DOHH2 (cell line): ENCODE data around the gene SMARCD2.

ENCODE experiments used
- EZH2phosphoT487 ChIP-seq: fragments of 200-600 bp; sonication (generic); IDR thresholded peaks from 2 replicates; pipeline ENCODE4 v1.6.1; 2017; ENCODE audit warnings: borderline replicate concordance, mild to moderate bottlenecking, antibody characterized with exemption, low read length, moderate library complexity, mixed read lengths
- TF ChIP-seq, protein P1 (sequence below): fragments of 200-600 bp; sonication (generic); IDR thresholded peaks from one replicate; pipeline ENCODE4 v1.5.1; 2014; ENCODE audit warnings: antibody characterized with exemption, mild to moderate bottlenecking, low read depth, low read length; ENCODE audit not compliant: poor library complexity, severe bottlenecking

DNA sequence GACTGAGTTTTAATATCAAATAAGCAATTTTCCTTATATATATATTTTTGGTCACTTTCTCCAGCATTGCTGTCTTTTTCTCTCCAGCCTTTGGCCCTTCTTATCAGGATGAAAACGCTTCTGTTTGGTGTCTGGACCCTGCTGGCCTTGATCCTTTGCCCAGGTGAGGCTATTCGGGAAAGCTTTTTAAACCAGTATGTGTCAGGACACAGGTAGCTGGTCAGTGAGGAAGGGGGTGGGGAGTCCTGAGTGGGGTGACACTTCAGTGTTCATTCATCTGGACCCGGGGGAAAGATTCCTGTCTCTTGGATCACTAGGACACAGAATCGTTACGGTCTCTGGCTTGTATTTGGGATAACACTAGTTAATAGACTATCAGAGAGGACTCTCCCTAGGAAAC is 12.2 kb upstream of the SMARCD2 start:
- TF ChIP-seq, protein P1, sequence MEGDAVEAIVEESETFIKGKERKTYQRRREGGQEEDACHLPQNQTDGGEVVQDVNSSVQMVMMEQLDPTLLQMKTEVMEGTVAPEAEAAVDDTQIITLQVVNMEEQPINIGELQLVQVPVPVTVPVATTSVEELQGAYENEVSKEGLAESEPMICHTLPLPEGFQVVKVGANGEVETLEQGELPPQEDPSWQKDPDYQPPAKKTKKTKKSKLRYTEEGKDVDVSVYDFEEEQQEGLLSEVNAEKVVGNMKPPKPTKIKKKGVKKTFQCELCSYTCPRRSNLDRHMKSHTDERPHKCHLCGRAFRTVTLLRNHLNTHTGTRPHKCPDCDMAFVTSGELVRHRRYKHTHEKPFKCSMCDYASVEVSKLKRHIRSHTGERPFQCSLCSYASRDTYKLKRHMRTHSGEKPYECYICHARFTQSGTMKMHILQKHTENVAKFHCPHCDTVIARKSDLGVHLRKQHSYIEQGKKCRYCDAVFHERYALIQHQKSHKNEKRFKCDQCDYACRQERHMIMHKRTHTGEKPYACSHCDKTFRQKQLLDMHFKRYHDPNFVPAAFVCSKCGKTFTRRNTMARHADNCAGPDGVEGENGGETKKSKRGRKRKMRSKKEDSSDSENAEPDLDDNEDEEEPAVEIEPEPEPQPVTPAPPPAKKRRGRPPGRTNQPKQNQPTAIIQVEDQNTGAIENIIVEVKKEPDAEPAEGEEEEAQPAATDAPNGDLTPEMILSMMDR: no peak
- TF ChIP-seq EZH2phosphoT487: no peak
